HEK293T (cell line): ENCODE data around the gene PHOX2A.

Source experiments
- BHLHE40 ChIP-seq: fragments of 450-650 bp; IDR thresholded peaks from 2 replicates; pipeline ENCODE4 v1.6.1; 2016; ENCODE audit warnings: mild to moderate bottlenecking, moderate library complexity, borderline replicate concordance
- NFRKB ChIP-seq: fragments of 450-650 bp; IDR thresholded peaks from 2 replicates; pipeline ENCODE4 v1.6.1; 2016; ENCODE audit warnings: mild to moderate bottlenecking, moderate library complexity

GRCh38 chr11:72265951-72266350 lies 22.0 kb upstream of the PHOX2A start:
- TF ChIP-seq BHLHE40 (no peak), NFRKB (no peak)
